ENCODE results near the gene CDPF1.

GRCh38 chr22:46290843-46291785, 41.0 kb upstream of the CDPF1 start:
- no peak for TF ChIP-seq CTCF (conservative IDR thresholded peaks at IDR 0.05; ENCODE audit: low read length)
- no peak for TF ChIP-seq EZH2phosphoT487 (IDR thresholded peaks at IDR 0.05; ENCODE audit: borderline replicate concordance, low read depth, low read length)

All from OCI-LY7 (cell line).